ENCODE measurements around the gene DDOST.

DNA sequence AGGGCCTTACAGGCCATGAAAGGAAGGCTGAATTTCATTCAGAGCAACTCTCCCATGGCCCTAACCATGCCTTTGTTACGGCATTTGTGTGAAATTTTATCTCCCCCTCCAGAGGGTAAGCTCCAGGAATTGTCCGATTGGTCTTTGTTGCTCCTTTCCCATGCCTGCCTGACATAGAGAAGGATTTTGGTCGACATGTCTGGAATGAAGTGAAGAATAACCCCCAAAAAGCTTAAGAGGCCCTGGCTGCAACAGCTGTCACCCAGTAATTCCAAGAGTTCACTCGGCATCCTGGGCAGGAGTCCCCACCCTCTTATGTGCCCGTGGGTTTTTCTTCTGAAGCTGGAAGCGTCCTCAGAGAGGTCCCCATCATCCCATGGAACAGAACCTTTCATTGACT, 51.6 kb downstream of the DDOST start:
- TF ChIP-seq, protein P1, sequence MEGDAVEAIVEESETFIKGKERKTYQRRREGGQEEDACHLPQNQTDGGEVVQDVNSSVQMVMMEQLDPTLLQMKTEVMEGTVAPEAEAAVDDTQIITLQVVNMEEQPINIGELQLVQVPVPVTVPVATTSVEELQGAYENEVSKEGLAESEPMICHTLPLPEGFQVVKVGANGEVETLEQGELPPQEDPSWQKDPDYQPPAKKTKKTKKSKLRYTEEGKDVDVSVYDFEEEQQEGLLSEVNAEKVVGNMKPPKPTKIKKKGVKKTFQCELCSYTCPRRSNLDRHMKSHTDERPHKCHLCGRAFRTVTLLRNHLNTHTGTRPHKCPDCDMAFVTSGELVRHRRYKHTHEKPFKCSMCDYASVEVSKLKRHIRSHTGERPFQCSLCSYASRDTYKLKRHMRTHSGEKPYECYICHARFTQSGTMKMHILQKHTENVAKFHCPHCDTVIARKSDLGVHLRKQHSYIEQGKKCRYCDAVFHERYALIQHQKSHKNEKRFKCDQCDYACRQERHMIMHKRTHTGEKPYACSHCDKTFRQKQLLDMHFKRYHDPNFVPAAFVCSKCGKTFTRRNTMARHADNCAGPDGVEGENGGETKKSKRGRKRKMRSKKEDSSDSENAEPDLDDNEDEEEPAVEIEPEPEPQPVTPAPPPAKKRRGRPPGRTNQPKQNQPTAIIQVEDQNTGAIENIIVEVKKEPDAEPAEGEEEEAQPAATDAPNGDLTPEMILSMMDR (IDR thresholded peaks at IDR 0.05) = no peak
- no peak for TF ChIP-seq POLR2A (IDR thresholded peaks at IDR 0.05)

Measured in adrenal gland (tissue), 5 donors.